HG03520 (cell line): ENCODE measurements around the gene PDLIM4.

Experiments
- ATAC-seq: cut with Tn5 transposase; IDR thresholded peaks from one replicate; pipeline ENCODE4 v1.9.1; 2021; ENCODE audit warnings: mild to moderate bottlenecking, moderate library complexity; ENCODE audit not compliant: unreplicated experiment

Gene PDLIM4

GRCh38 chr5:132227235-132227484, 30.3 kb upstream of the PDLIM4 start:
- no peak for ATAC-seq

DNA sequence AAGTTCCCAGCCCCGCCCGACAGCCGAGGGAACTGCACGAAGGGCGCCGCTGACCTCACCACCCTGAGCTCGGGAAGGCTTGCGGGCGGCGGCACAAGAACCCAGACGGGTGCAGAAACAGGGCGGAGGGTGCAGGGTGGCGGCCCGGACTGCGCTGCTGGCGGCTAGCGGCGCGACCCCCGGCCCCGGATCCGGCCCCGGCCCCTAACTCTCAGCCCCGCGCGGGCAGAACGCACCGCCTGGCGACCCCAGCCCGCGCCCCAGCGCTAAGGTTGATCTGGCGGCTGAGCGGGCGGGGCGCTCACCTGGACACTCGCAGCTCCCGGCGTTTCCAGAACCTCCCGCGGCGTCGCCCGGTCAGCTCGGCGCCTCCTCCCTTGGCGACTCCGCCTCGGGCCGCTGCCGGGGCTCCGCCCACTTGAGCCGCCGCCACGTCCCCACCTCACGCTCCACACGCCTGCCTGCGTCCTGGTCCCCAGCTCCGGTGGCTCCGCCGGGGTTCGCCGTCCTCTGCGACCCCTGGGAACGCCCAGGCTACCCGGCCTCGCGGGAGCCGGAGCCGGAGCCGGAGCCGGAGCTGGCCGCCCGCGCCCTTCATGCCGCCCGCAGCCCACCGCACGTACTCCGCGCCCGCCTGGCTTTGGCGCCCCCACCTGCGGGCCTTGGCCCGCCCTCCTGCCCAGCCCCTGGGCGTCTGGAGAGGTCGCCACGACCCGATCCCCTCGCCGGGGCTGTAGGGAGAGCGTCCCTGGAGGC, 29.8 kb upstream of the PDLIM4 start, which contains the start of gene P4HA2:
P4HA2 (minus strand) TSS at position 369 of the 756 bp plus-strand sequence. CDS start 9,227 bp downstream, outside the sequence.
- peak; percentile 81 for ATAC-seq

DNA sequence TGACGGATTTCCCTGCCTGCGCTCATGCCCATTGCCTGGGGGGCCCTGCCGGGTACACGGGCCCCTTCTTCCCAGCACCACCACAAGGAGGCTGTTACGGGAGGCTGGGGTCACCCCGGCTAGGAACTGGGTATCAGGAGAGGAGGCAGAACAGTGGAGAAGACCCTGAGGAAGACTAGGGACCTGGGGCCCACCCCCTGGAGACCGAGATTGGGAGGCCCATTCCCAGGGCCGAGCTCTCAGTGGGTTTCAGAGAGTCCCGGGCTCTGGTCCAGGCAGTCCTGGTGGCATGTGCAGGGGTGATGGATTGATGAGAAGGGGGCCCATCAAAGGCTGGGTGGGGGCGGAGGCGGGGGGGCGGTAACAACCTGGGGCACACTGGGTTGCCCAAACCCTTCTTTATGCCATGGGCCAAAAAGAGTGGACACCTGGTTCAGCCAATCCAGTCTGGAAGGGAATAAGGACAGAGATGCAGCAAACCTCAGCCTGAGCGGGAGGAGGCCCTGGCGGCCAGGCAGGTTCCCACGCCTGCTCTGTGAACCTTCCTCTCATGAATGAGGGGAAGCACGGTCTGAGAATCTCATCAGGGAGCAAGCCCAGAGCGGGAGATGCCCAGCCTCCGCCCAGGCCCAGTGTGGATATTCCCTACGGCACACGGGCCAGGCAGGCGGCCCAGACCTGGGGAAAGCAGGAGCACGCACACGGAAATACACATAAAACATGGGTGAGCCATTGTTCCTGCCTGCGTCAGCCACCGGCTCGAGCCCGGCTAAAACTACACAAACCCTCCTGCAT, 29.1 kb upstream of the PDLIM4 start:
- no peak for ATAC-seq

GRCh38 chr5:132229236-132229635, 28.3 kb upstream of the PDLIM4 start:
- no peak for ATAC-seq

GRCh38 chr5:132230871-132231270, 26.6 kb upstream of the PDLIM4 start:
- ATAC-seq, result no peak

DNA sequence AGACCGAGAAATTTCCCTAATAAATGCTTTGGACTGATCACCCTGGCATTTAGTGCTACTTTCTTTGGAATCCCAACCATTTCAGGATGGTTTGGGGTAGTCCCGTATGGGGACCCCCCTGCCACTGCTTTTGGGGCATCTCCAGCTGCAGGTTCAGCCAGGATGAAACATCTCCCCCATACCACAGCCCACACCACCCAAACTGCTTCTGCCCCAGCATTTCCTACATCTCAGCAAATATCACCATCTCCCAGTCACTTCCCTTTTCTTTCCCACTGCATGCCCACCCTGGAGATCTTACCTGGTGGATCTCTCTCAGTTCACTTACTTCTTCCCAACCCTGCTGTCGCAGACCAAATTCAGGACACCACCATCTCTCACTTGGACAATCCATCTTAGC, 25.0 kb upstream of the PDLIM4 start:
- ATAC-seq, result no peak

DNA sequence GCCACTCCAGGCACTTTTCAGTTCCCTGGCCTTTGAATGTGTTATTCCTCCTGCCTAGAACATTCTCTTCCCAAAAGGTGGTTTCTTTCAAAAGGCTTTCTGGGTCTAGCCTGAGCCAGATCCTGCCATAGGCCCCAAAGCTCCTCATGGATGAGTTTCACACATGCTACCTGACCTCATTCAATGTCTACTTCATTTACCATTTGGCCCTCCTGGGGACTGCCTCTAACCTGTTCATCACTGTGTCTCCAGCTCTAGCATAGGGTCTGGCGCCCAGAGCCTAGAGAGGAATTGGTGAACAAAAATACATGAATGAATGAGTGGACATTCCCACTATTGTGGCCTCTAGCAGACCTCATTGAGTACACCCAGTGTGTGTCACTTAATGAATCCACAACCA, 24.4 kb upstream of the PDLIM4 start:
- no peak for ATAC-seq

DNA sequence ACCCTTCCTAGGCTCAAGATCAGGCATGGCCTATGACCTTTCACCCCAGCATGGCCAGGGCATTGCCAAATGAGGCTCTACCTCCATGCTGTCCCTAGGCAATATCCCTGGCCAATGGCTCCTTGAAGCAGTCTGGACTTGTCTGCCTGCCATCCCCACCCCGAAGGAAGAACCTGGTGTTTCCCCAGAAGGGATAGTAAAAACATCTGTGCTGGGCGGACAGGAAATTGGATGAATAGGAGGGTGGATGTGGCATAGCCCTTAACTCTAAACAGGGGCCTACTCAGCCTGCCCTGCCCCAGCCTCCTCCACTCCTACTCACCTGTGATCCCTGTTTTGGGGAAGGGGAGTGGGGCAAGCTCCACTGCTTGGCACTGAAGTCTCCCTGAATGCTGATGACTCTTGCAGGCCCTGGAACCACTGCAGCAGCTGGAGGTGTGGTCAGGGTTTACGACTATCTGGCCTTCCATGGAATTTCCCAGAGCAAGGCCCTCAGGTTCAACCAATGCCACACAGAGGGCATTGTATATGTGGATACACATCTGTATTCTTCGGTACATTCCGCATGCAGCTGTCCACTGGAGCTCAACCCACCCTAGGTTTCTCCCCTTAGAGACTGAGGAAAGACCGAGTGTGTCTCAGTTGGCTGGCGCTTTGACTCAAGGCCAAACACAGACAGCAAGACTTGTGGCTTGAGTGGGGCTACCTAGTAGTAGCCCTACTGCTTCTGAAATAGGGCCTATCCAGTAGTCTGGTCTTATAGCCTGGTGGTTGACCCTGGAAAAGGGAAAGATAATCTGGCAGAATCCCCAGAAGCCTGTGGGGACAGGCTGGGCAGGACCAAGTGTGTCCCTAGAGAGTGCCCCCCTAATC, 23.4 kb upstream of the PDLIM4 start:
- no peak for ATAC-seq

DNA sequence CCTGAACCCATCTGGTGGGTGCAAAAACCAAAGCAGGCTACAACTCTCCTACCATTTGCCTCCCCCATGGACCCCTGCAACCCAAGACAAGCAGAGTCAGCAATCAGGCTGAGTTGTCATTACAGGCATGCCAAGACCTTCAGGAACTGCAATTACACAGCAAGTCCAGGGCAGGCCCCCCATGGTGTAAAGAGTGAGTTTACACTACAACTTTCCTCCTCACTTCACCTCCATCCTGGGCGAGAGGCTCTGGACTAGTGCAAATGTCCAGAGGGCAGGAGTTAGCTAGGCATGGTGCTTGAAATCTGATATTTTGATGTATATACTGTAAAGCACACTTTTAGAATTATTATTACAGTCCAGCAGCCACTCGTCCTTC, 22.8 kb upstream of the PDLIM4 start:
- ATAC-seq, result no peak

DNA sequence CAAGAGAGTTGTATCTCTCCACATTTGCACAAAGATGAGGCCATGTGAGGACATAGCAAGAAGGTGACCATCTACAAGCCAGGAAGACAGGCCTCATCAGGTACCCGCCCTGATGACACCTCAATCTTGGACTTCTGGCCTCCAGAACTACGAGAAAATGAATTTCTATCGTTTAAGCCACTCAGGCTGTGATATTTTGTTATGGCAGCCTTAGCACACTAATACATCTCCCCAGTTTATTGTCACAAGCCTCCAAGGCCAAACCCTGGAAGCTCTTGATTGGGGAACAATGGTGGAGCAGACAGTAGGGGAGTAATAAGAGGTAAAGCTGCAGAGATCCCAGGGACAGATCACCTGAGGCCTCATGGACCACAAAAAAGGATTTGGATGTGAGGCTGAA, 22.2 kb upstream of the PDLIM4 start:
- no peak for ATAC-seq

DNA sequence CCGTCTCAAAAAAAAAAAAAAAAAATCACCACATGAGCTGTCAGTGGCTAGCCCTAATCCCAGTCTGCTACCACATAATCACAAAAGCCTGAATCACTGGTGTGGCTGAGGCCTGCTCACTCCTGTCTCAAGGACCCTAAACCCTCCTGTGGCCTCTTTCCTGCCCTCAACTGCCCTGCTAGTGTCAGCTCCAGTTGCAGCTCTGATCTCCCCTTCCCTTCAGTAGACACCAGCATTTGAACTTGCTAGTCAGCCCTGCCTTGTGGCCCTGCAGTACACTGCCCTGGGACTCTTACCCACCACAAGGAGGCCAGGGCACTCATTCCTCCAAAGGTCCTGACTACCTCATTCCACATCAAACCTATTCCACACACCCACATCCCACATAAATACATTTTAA, 20.4 kb upstream of the PDLIM4 start:
- ATAC-seq, result no peak

DNA sequence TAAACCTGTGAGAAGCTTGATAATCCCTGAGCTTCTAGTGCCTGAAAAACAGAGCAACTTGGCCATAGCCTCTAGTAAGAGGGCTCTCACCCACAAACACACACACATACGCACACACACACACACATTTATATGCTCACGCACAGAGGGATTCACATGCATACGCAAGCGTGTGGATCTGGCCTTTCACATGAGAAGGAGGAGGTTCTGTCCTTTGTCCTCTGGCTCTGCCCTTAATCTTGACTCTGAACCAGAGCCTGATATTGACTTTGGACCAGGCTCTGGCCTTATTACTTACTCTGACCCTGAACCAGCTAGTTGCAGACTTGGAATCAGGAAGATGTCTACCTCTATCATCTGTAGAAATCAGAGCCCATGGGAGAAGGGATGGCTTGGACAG, 19.8 kb upstream of the PDLIM4 start:
- ATAC-seq, result no peak

- ATAC-seq, result peak; percentile 72
Observed at GRCh38 chr5:132238169-132238744, 19.2 kb upstream of the PDLIM4 start.

GRCh38 chr5:132238901-132239500, 18.5 kb upstream of the PDLIM4 start:
- no peak for ATAC-seq

DNA sequence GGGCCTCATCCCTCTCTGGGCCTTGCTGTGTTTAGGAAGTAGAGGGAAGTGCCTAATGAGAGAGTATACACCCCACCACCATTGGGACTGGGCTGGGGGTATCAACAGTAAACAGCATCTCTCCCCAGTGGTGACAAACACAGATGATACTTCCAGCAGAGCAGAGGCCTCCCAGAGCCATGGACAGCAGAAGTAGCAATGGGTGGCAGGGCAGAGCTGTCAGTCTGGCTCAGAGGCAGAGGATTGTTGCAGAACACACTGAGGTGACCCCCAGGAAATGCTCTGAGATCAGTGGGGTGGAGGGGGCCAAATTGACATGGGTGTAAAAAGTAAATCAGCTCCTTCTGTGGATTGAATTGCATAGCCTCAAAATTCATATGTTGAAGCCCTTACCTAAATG, 17.7 kb upstream of the PDLIM4 start:
- ATAC-seq, result no peak

GRCh38 chr5:132243366-132243977, 14.0 kb upstream of the PDLIM4 start:
- ATAC-seq, result no peak

- no peak for ATAC-seq
Observed at GRCh38 chr5:132245593-132245992, 11.9 kb upstream of the PDLIM4 start.

DNA sequence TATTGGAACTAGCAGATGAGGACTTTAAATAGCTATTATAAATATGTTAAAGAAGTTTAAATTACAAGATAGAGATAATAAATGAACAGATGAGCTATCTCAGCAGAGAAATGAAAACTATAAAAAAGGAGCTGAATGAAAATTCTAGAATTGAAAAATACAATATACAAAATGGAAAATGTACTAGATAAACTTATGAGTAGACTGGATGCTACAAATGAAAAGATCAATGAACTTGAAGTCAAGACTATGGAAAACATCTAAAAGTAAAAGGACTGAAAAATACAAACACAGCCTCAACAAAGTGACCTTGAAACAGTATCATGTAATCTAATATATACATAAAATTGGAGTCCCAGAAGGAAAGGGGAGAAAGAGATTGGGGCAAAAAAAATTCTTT, 10.7 kb upstream of the PDLIM4 start:
- no peak for ATAC-seq

- ATAC-seq, result no peak
Observed at GRCh38 chr5:132250547-132250946, 6.9 kb upstream of the PDLIM4 start.

GRCh38 chr5:132251220-132251725, 6.2 kb upstream of the PDLIM4 start:
- ATAC-seq, result no peak
